DND-41 (cell line): Measurements from ENCODE around the gene LRPPRC.

ENCODE experiments used
- CTCF ChIP-seq: IDR thresholded peaks from 2 replicates; pipeline ENCODE4 v1.5.1; 2012; ENCODE audit warnings: borderline replicate concordance, low read length, moderate library complexity, mild to moderate bottlenecking; ENCODE audit not compliant: poor library complexity, severe bottlenecking; ENCODE audit errors: extremely low read depth
- EZH2 ChIP-seq: IDR thresholded peaks from 3 replicates; pipeline ENCODE4 v1.6.1; 2012; ENCODE audit warnings: borderline replicate concordance, low read depth, mild to moderate bottlenecking, moderate library complexity, low read length, inconsistent platforms; ENCODE audit not compliant: severe bottlenecking

- TF ChIP-seq CTCF, result no peak
- no peak for TF ChIP-seq EZH2
These were observed 110.6 kb downstream of the LRPPRC start for GRCh38 chr2:43885132-43885632.
